Activated CD4-positive, alpha-beta memory T cell treated with anti-CD3 and anti-CD28 coated beads, Interleukin-2, amount 10 ng/mL, durations not matched to agents 7 days and 5 days (primary cell): Measurements from ENCODE around the gene FNIP2. TPM values are rescaled to one million over a fixed set of nuclear protein-coding genes. Genes with fewer than 3 reads are reported as not detected.

Source experiments
- CTCF ChIA-PET: fragments of 350-600 bp; sonication (Branson Sonifier 250); formaldehyde crosslinking; loops from one replicate; lab custom pipeline; 2021; ENCODE audit warnings: antibody characterized with exemption, inconsistent platforms; lab: Charles Lee
- POLR2A ChIA-PET: fragments of 350-600 bp; sonication (Branson Sonifier 250); formaldehyde crosslinking; loops from one replicate; lab custom pipeline; 2021; ENCODE audit warnings: antibody characterized with exemption; lab: Charles Lee
- DNase-seq: peaks from one replicate; pipeline ENCODE4 v3.0.0-alpha.2; 2020
- H3K27ac Mint-ChIP-seq: one replicate; pipeline ENCODE4 v1.8.0; 2021; ENCODE audit warnings: mild to moderate bottlenecking, mixed read lengths
- H3K27me3 Mint-ChIP-seq: one replicate; pipeline ENCODE4 v1.8.0; 2021; ENCODE audit warnings: mixed read lengths
- H3K36me3 Mint-ChIP-seq: one replicate; pipeline ENCODE4 v1.8.0; 2021; ENCODE audit warnings: low read depth, mixed read lengths
- H3K4me1 Mint-ChIP-seq: one replicate; pipeline ENCODE4 v1.8.0; 2021; ENCODE audit warnings: mixed read lengths
- H3K4me3 Mint-ChIP-seq: one replicate; pipeline ENCODE4 v1.8.0; 2021; ENCODE audit warnings: mild to moderate bottlenecking, mixed read lengths
- H3K9me3 Mint-ChIP-seq: one replicate; pipeline ENCODE4 v1.8.0; 2021; ENCODE audit warnings: mixed read lengths
- total RNA-seq, 2 experiments: library from RNA; stranded (reverse); gene quantifications; one replicate each; pipeline ENCODE4 v1.2.3, GENCODE V29; 2021

Gene FNIP2
- 10 to 100 TPM; 16.9 to 17.3 TPM for total RNA-seq

DNA sequence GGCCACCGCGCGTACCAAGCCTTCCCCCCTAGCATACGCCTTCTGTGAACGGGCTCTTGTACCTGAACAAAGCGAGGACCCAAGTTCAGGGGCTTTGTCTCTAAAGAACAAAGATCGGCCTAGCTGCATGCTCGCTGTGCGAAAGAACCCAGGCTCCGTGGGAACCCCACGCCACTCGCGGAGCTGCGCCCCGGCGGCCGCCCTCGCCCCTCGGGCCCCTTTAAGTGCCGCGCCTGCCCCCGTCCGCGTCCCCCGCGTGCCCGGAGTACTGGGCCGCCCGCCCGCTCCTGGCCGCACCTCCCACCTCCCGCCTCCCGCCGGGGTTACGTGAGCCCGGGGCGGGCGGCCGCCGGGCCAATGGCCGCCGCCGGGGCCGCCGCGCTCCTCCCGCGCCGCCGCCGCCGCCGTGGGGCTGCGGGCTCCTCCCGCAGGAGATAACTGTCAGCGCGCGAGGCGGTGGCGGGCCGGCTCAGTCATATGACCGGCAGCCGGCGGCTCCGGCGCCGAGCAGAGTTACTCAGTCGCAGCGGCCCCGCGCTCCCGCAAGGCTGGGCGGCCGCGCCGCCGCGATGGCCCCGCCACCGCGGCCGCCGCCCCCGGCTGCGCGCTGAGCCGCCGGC lies at the start of gene FNIP2:
Gene FNIP2 (plus strand): TSS at position 472 of the 620 bp plus-strand sequence. CDS start 187 bp downstream, outside the sequence.
- POLR2A ChIA-PET, result interaction anchor here (1.1 to 2.5 kb wide), 7 partner anchors 10 to 336 kb away, joined by 4 to 18 read pairs (median 7); partner anchors contain the start of gene PPID

DNA sequence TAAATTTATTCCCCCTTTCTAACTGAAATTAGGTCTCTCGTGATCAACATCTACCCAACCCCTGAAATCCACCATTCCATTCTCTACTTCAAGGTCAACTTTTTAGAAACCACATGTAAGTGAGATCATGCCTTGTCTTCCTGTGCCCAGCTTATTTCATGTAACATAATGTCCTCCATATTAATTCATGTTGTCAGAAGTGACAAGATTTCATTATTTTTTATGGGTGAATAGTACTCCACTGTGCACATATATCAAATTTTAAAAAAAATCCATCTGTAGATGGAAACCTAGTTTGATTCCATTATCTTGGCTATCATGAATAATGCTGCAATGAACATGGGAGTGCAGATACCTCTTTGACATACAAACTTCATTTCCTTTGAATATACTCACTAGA lies 47.1 kb upstream of the FNIP2 start:
- peaks cover 69% of the 10 kb centered on the region for H3K4me1 Mint-ChIP-seq
- no peak for DNase-seq
- H3K27ac Mint-ChIP-seq, result peak overlapping the region; percentile 98
- peaks cover 61% of the 10 kb centered on the region for H3K36me3 Mint-ChIP-seq
- CTCF ChIA-PET, result interaction anchor here (1.1 to 2.3 kb wide), 4 partner anchors 10 to 130 kb away, joined by 4 to 6 read pairs (median 4); no protein-coding TSS in a partner anchor
- POLR2A ChIA-PET, result interaction anchor here (0.9 to 1.3 kb wide), 3 partner anchors 11 to 88 kb away, joined by 3 to 5 read pairs (median 3); partner anchors contain the start of gene C4orf46
- no peaks in the 10 kb centered on the region for H3K9me3 Mint-ChIP-seq
- H3K4me3 Mint-ChIP-seq, result peak overlapping the region; percentile 85
- H3K27me3 Mint-ChIP-seq, result no peaks in the 10 kb centered on the region

More for the DNA sequence above, at the start of gene FNIP2:
- peaks cover 43% of the 10 kb centered on the region for H3K4me1 Mint-ChIP-seq
- no peaks in the 10 kb centered on the region for H3K9me3 Mint-ChIP-seq
- peak; percentile 71 for DNase-seq
- H3K36me3 Mint-ChIP-seq, result peaks cover 12% of the 10 kb centered on the region
- no peaks in the 10 kb centered on the region for H3K27me3 Mint-ChIP-seq
- CTCF ChIA-PET, result interaction anchor here (0.7 to 2.7 kb wide), 3 partner anchors 44 to 84 kb away, joined by 3 to 10 read pairs (median 4); no protein-coding TSS in a partner anchor
- H3K27ac Mint-ChIP-seq, result peak within 1 kb of the TSS; percentile 90
- H3K4me3 Mint-ChIP-seq, result peak within 1 kb of the TSS; percentile 99

DNA sequence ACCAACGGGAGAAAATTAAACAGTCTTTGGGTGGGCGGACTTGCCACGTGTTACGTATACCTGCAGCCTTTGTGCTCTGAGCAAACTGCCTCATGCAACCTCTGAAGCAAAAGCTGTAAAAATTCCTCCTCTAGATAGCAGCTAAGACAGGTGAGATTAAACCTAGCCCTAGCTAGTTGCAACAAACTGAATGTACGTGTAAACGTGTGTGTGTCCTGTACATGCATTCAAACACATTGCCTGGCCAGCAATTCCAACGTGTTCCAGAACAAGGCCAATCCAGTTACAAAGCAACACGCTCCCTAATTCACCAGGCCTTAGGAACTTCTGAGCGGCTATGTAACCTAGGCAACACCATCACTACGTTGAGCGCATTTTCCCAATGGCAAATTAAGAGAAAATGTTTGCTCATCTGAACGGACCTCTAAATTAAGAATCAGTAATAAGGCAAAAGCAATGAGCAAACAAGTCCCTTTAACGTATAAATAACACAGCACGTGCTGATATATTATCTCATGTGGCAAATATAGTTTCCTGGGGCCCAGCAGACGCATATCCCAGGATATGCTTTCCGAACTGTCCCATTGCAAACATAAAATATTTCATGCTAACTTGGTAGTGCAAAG lies 46.4 kb upstream of the FNIP2 start:
- H3K4me1 Mint-ChIP-seq, result peaks cover 72% of the 10 kb centered on the region
- DNase-seq, result no peak
- POLR2A ChIA-PET, result interaction anchor here (0.9 to 1.3 kb wide), 2 partner anchors 51 to 88 kb away, joined by 3 read pairs; partner anchors contain the start of gene C4orf46
- no peaks in the 10 kb centered on the region for H3K9me3 Mint-ChIP-seq
- CTCF ChIA-PET, result interaction anchor here (1.5 to 2.3 kb wide), 3 partner anchors 11 to 129 kb away, joined by 4 to 6 read pairs (median 4); no protein-coding TSS in a partner anchor
- peak overlapping the region; percentile 98 for H3K27ac Mint-ChIP-seq
- peak overlapping the region; percentile 85 for H3K4me3 Mint-ChIP-seq
- peaks cover 55% of the 10 kb centered on the region for H3K36me3 Mint-ChIP-seq
- H3K27me3 Mint-ChIP-seq, result no peaks in the 10 kb centered on the region

DNA sequence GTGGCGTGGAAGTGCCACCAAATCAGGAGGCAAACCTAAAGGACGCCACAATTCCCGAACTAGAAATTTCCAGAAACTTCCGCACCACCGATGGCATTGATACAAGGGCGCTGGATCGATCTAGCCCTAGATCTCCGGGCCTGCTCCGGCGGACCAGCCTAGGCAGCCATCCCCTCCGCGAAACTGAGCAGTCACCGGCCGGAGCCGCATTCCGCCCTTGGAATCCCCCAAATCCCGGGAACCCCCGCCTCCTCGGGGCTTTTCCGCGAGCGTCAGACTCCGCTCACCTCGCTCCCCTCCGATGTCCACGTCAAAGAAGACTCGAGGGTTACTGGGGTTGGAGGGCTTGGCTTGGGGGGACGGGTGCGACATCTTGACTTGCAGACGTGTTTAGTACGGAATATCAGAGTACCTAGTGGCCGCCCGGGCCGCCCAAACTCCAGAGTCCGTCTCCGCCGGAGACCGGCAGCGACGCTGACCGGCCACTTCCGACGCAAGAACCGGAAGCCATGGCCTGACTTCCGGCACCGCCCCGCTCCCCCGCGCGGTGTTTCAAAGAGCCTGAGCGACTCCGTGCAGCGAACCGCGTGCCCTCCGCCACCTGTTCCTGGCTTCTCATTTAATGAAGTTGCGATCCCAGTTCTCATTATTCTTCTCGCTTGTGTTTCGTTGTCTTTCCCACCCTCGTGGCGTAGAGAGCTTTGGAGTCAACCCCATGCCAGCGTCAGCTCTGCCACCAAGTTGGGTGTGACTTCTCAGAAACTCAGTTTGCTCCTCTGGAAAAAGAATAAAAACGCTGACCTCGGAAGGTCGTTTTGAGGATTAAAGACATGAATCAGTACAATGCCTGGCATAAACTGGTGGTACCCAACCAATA lies 45.7 kb upstream of the FNIP2 start, which contains the start of gene PPID:
Gene PPID (minus strand): TSS at position 480 of the 877 bp plus-strand sequence. CDS start 108 bp downstream, at position 372.
- no peaks in the 10 kb centered on the region for H3K9me3 Mint-ChIP-seq
- DNase-seq, result peak; percentile 88
- peak within 1 kb of the TSS; percentile 85 for H3K4me3 Mint-ChIP-seq
- POLR2A ChIA-PET, result interaction anchor here (0.7 to 2.2 kb wide), 8 partner anchors 13 to 122 kb away, joined by 3 to 18 read pairs (median 6); partner anchors contain the start of genes C4orf46 and FNIP2
- peak within 1 kb of the TSS; percentile 98 for H3K27ac Mint-ChIP-seq
- H3K36me3 Mint-ChIP-seq, result peaks cover 47% of the 10 kb centered on the region
- peaks cover 72% of the 10 kb centered on the region for H3K4me1 Mint-ChIP-seq
- H3K27me3 Mint-ChIP-seq, result no peaks in the 10 kb centered on the region
- CTCF ChIA-PET, result interaction anchor here (0.7 to 2.3 kb wide), 9 partner anchors 10 to 134 kb away, joined by 3 to 9 read pairs (median 3); partner anchors contain the start of gene ETFDH

DNA sequence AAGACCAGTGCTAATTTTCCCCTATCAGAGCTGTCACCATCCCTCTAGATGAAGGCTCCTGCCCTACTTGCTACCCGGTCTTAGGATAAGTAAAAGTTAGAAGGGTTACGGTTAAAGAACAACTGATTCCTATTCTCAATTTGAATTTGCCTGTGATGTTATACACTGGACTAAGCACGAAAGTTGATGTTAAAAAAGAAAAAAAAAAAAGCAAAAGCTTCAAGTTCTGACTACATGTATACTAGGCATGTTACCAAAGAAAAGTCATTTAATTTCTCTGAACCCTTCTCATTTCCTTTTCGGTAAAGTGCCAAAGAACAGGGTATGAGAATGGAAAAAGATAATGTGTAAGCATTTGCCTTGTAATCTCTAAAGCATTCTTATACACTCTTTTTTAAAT lies 44.2 kb upstream of the FNIP2 start:
- Mint-ChIP-seq H3K4me1 (peaks cover 75% of the 10 kb centered on the region), H3K36me3 (peaks cover 34% of the 10 kb centered on the region), H3K9me3 (no peaks in the 10 kb centered on the region), H3K27ac (peak overlapping the region; percentile 98), H3K27me3 (no peaks in the 10 kb centered on the region), H3K4me3 (peak overlapping the region; percentile 85)
- ChIA-PET CTCF (interaction anchor here (1.1 to 2.3 kb wide), 5 partner anchors 9 to 133 kb away, joined by 3 to 10 read pairs (median 6); partner anchors contain the start of gene FNIP2), POLR2A (interaction anchor here (1.2 to 2.2 kb wide), 7 partner anchors 9 to 117 kb away, joined by 4 to 18 read pairs (median 6); partner anchors contain the start of genes C4orf46 and FNIP2)
- no peak for DNase-seq

DNA sequence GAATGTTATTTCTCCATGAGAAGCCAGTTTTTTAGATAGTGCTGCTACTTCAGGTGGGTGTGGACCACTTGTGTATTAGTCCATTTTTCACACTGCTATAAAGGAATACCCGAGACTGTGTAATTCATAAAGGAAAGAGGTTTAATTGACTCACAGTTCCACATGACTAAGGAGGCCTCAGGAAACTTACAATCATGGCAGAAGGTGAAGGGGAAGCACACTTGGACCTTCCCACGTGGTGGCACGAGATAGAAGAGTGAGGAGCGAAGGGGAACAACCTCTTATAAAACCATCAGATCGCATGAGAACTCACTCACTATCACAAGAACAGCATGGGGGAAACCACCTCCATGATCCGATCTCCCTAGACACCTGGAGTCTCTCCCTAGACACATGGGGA lies 42.2 kb upstream of the FNIP2 start:
- CTCF ChIA-PET, result interaction anchor here (0.8 to 2.1 kb wide), 2 partner anchors 37 to 125 kb away, joined by 3 to 8 read pairs; no protein-coding TSS in a partner anchor
- no peak overlapping the region for H3K27ac Mint-ChIP-seq
- no peak overlapping the region for H3K4me3 Mint-ChIP-seq
- POLR2A ChIA-PET, result interaction anchor here (0.6 to 1.0 kb wide), 2 partner anchors 43 to 102 kb away, joined by 3 read pairs; no protein-coding TSS in a partner anchor
- DNase-seq, result no peak
- peaks cover 6% of the 10 kb centered on the region for H3K27me3 Mint-ChIP-seq
- H3K9me3 Mint-ChIP-seq, result no peaks in the 10 kb centered on the region
- H3K36me3 Mint-ChIP-seq, result peaks cover 16% of the 10 kb centered on the region
- peaks cover 64% of the 10 kb centered on the region for H3K4me1 Mint-ChIP-seq

DNA sequence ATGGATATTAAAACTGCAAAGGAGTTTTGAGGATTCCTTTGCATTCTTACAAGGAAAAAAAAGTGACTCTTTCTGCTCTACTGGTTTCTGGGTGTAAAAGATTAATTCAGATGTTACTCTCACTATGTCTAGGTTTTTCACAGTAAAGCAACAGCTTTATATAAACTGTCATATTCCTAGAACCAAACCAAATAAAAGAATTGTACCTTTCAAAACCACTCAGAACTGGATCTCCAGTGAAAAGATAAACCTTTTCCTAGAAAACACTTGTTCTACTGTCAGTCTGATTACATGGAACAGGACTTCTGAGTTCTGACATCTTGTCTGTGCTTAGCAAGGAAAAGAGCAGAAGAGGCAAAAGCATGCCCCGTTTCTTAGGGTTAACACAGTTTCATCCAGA lies 40.6 kb upstream of the FNIP2 start:
- DNase-seq, result no peak
- H3K27ac Mint-ChIP-seq, result no peak overlapping the region
- H3K4me3 Mint-ChIP-seq, result no peak overlapping the region
- peaks cover 9% of the 10 kb centered on the region for H3K36me3 Mint-ChIP-seq
- H3K27me3 Mint-ChIP-seq, result peaks cover 17% of the 10 kb centered on the region
- ChIA-PET CTCF (interaction anchor here (1.0 to 2.1 kb wide), 2 partner anchors 58 to 123 kb away, joined by 3 to 8 read pairs; no protein-coding TSS in a partner anchor), POLR2A (no interaction called here)
- peaks cover 54% of the 10 kb centered on the region for H3K4me1 Mint-ChIP-seq
- H3K9me3 Mint-ChIP-seq, result no peaks in the 10 kb centered on the region

DNA sequence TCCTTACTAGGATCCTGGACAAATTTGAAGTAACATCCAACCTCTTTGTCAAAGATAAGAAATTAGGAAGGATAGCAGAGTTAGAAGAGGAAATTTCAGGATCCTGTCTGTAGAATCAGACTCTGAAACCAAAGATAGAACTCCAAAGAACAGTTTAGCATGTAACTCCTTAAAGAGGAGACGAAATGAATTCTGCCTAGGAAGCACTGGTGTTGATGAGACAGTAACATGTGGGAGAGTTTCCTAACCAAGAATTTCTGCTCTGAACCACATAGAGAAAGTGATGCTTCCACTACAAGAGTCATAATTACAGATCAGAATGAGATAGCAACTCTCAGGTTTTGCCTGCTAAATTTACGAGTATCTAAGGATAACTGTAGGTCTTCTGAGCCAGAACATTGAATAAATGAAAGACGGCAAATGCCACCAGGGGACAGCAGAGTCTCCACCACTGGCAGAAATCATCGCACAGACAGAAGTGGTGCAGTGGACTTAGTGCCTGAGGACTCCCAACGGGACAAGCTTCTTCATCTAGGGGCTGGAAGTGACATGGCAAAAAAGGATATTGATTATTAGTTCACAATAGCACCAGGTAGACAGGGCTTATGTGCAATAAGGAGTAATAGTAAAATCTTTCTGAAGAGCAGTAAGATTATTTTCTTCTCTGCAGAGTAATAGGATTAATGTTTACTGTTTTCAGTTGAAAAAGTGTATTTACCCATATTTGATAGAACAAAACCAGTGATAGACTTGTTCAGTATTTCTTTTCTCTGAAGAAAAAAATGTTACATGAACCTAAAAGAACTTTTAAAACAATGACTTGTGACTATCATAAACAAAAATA lies 38.9 kb upstream of the FNIP2 start:
- H3K27me3 Mint-ChIP-seq, result peaks cover 17% of the 10 kb centered on the region
- DNase-seq, result peak; percentile 63
- no peaks in the 10 kb centered on the region for H3K9me3 Mint-ChIP-seq
- ChIA-PET CTCF (interaction anchor here (0.6 to 2.8 kb wide), 4 partner anchors 19 to 124 kb away, joined by 3 to 21 read pairs (median 3); no protein-coding TSS in a partner anchor), POLR2A (no interaction called here)
- peaks cover 40% of the 10 kb centered on the region for H3K4me1 Mint-ChIP-seq
- H3K36me3 Mint-ChIP-seq, result peaks cover 6% of the 10 kb centered on the region
- no peak overlapping the region for H3K4me3 Mint-ChIP-seq
- no peak overlapping the region for H3K27ac Mint-ChIP-seq

DNA sequence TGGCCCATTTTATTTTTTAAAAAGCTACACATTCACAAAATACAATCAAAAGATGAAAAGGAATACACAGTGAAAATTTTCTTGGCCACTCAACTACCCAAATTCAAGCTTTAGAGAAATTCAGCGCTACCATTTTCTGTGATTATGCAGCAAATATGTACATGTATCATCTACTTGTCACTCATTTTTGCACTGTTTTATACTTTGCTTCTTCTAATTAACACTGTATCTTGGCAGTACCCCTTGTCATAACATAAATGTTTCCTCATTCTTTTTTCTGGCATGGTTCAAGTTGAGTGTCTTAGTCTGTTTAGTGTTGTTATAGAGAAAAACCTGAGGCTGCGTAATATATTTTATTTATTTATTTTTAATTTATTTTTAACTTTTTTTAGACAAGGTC lies 30.0 kb upstream of the FNIP2 start:
- Mint-ChIP-seq H3K36me3 (no peaks in the 10 kb centered on the region), H3K4me3 (no peak overlapping the region), H3K27me3 (peaks cover 2% of the 10 kb centered on the region), H3K27ac (no peak overlapping the region), H3K9me3 (no peaks in the 10 kb centered on the region), H3K4me1 (no peaks in the 10 kb centered on the region)
- POLR2A ChIA-PET, result no interaction called here
- CTCF ChIA-PET, result no interaction called here
- no peak for DNase-seq

DNA sequence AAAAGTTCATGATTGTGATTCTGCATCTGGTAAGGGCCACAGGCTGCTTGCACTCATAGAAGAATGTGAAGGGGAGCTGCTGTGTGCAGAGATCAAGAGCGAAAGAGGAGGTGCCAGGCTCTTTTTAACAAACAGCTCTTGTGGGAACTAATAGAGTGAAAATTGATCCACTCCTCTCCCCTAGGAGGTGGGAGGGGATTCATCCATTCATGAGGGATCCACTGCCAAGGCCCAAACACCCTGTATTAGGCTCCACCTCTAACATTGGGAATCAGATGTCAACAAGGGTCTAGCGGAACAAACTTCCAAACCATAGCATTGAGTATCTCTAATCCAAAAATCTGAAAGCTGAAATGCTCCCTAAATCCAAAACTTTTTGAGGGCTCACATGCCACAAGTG lies 29.2 kb upstream of the FNIP2 start:
- ChIA-PET POLR2A (no interaction called here), CTCF (no interaction called here)
- Mint-ChIP-seq H3K27me3 (peaks cover 2% of the 10 kb centered on the region), H3K36me3 (no peaks in the 10 kb centered on the region), H3K4me3 (no peak overlapping the region), H3K9me3 (no peaks in the 10 kb centered on the region), H3K27ac (no peak overlapping the region), H3K4me1 (no peaks in the 10 kb centered on the region)
- DNase-seq, result no peak

DNA sequence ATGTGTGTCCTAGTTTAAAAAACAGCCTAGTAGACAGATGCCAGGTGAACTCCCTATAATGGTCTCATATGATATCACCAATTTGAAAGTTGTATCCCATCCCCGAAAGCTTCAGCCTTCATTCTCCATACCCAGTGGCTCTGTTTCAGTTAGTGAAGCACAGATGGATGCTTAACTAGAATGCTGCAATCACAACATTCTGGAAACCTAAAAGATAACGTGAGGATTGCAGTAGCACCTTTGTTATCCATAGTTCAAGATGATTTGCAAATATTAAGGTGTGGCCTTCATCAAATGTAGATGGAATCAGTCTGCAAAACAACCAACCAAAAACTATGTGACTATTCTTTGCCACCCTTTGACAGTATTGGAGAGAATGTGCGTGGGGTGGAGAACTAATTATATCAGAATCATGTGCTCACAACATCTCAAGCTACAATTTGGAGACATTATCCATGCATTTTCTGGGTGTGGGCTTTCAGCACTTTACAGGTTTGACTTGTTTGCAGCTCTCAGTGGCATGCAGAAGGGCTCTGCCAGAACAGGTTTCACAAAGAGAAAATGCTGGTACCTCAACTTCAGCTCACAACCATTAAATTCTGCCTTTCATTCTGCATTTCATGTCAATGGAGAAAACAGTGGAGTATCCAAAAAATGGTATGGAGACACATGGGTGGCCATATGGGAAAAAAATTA lies 27.4 kb upstream of the FNIP2 start:
- H3K27ac Mint-ChIP-seq, result no peak overlapping the region
- no peaks in the 10 kb centered on the region for H3K36me3 Mint-ChIP-seq
- H3K4me3 Mint-ChIP-seq, result no peak overlapping the region
- H3K27me3 Mint-ChIP-seq, result peaks cover 2% of the 10 kb centered on the region
- H3K9me3 Mint-ChIP-seq, result no peaks in the 10 kb centered on the region
- ChIA-PET CTCF (no interaction called here), POLR2A (no interaction called here)
- no peaks in the 10 kb centered on the region for H3K4me1 Mint-ChIP-seq
- DNase-seq, result no peak
